ENCODE results near the gene MYL12A.
A peak's percentile ranks its signal among the peaks of the same experiment; 100 is the strongest.

MYL12A gene

GRCh38 chr18:3248658-3249359 lies 1.2 kb downstream of the MYL12A start:
- FAIRE-seq = no peak
- DNase-seq (ENCODE audit: insufficient read length, low spot score) = no peak
- no peak for TF ChIP-seq CTCF (IDR thresholded peaks at IDR 0.05; ENCODE audit: insufficient read depth, missing control alignments)

GRCh38 chr18:3250237-3251107 lies 2.9 kb downstream of the MYL12A start:
- FAIRE-seq (no peak), DNase-seq (ENCODE audit: insufficient read length, low spot score) (no peak)
- no peak for TF ChIP-seq CTCF (IDR thresholded peaks at IDR 0.05; ENCODE audit: insufficient read depth, missing control alignments)

GRCh38 chr18:3251249-3251962 lies 3.8 kb downstream of the MYL12A start:
- no peak for FAIRE-seq
- no peak for TF ChIP-seq CTCF (IDR thresholded peaks at IDR 0.05; ENCODE audit: insufficient read depth, missing control alignments)

GRCh38 chr18:3251963-3252277 lies 4.3 kb downstream of the MYL12A start:
- no peak for FAIRE-seq
- TF ChIP-seq CTCF (IDR thresholded peaks at IDR 0.05; ENCODE audit: insufficient read depth, missing control alignments) = no peak
- DNase-seq (ENCODE audit: insufficient read length, low spot score) = no peak

More at GRCh38 chr18:3251249-3251962, 3.8 kb downstream of the MYL12A start:
- no peak for DNase-seq (ENCODE audit: insufficient read length, low spot score)

GRCh38 chr18:3252843-3253242 lies 5.2 kb downstream of the MYL12A start:
- TF ChIP-seq CTCF (IDR thresholded peaks at IDR 0.05; ENCODE audit: insufficient read depth, missing control alignments) = no peak
- FAIRE-seq (peak; percentile 67), DNase-seq (ENCODE audit: insufficient read length, low spot score) (no peak)

- FAIRE-seq = no peak
- TF ChIP-seq CTCF (IDR thresholded peaks at IDR 0.05; ENCODE audit: insufficient read depth, missing control alignments) = no peak
- no peak for DNase-seq (ENCODE audit: insufficient read length, low spot score)
These were observed 7.1 kb downstream of the MYL12A start for GRCh38 chr18:3254725-3255124.
